Prostate gland (tissue), 2 donors: ENCODE results near the gene BIN1. TPM values are rescaled to one million over a fixed set of nuclear protein-coding genes. Genes with fewer than 3 reads are reported as not detected.
"Not testable (repeated sequence)": the region's sequence is repeated elsewhere in the genome, so short reads cannot be mapped to it uniquely, and the experiment has no call there.

Experiments
- DNase-seq: peaks from one replicate; pipeline ENCODE4 v3.0.0-alpha.2; 2019; ENCODE audit warnings: low spot score
- H3K27ac ChIP-seq, 2 donors: fragments of 200-600 bp; sonication (generic); 2 replicates each; pipeline ENCODE4 v1.5.1; 2017 to 2019
- H3K27me3 ChIP-seq: fragments of 200-600 bp; sonication (generic); replicated peaks from 2 replicates; pipeline ENCODE4 v1.5.1; 2019; ENCODE audit not compliant: insufficient read depth
- H3K36me3 ChIP-seq, 2 donors: fragments of 200-600 bp; sonication (generic); 1 replicate in 1 of 2; 2 replicates in 1 of 2; pipeline versions ENCODE4 v1.5.1 to v1.8.1; 2017 to 2019
- H3K4me1 ChIP-seq: fragments of 200-600 bp; sonication (generic); replicated peaks from 2 replicates; pipeline ENCODE4 v1.5.1; 2019
- H3K4me3 ChIP-seq, 2 donors: fragments of 200-600 bp; sonication (generic); 2 replicates each; pipeline ENCODE4 v1.5.1; 2017 to 2019
- H3K9me3 ChIP-seq: fragments of 200-600 bp; sonication (generic); 2 replicates; pipeline ENCODE4 v1.5.1; 2017
- CTCF ChIP-seq, 4 experiments: fragments of 200-600 bp in 2 of 4; fragments of 450-650 bp in 2 of 4; sonication (generic) in 2 of 4; IDR thresholded peaks; 1 replicate in 3 of 4; 2 replicates in 1 of 4; pipeline ENCODE4 v1.5.1; 2016 to 2019; ENCODE audit warnings: antibody characterized with exemption in 4 of 4, mild to moderate bottlenecking in 2 of 4, moderate library complexity in 2 of 4
- POLR2A ChIP-seq: fragments of 450-650 bp; IDR thresholded peaks from one replicate; pipeline ENCODE4 v1.6.1; 2016; ENCODE audit warnings: antibody characterized with exemption, mild to moderate bottlenecking
- POLR2AphosphoS5 ChIP-seq: sonication (generic); formaldehyde crosslinking; IDR thresholded peaks from one replicate; pipeline ENCODE4 v1.6.1; 2017; ENCODE audit warnings: antibody characterized with exemption
- WGBS: methylation state at CpG from one replicate; pipeline ENCODE4 v1.1.5; 2018; 5-methylcytosine and 5-hydroxymethylcytosine counted together
- intact Hi-C: fragments of 100-400 bp; cut with DNase I; formaldehyde crosslinking; loops from one replicate; pipeline ENCODE4 v1.14.2; 2022
- total RNA-seq, 2 donors: library from RNA; depleted of rRNA; stranded (reverse); fragments of >200 nt; gene quantifications; one replicate each; pipeline ENCODE4 v1.1.0, GENCODE V29; 2016

The BIN1 gene
- total RNA-seq, 2 donors from 2014 or later, result 65.6 to 70.1 TPM

- Histone ChIP-seq H3K4me1 (no peaks in the 10 kb centered on the region), H3K9me3 (no peaks in the 10 kb centered on the region), H3K27ac (no peak overlapping the region), H3K27me3 (no peaks in the 10 kb centered on the region), H3K36me3 (no peaks in the 10 kb centered on the region), H3K4me3 (no peak overlapping the region)
- no peak for TF ChIP-seq CTCF (IDR thresholded peaks at IDR 0.05)
- no peak for TF ChIP-seq POLR2AphosphoS5
- TF ChIP-seq POLR2A, result no peak
- 68% methylated on average over 1 of the region's 1 CpG for WGBS
- intact Hi-C loops, result no loop called here
- DNase-seq, result no peak
Measured at GRCh38 chr2:127125821-127126220, 18.9 kb upstream of the BIN1 start.

- H3K36me3 ChIP-seq, result no peaks in the 10 kb centered on the region
- H3K4me1 ChIP-seq, result no peaks in the 10 kb centered on the region
- intact Hi-C loops, result no loop called here
- no peak overlapping the region for H3K4me3 ChIP-seq
- DNase-seq, result no peak
- 91% methylated on average over 8 of the region's 8 CpGs for WGBS
- H3K27me3 ChIP-seq, result no peaks in the 10 kb centered on the region
- no peak overlapping the region for H3K27ac ChIP-seq
- TF ChIP-seq POLR2AphosphoS5 (no peak), POLR2A (no peak), CTCF (IDR thresholded peaks at IDR 0.05) (no peak)
- H3K9me3 ChIP-seq, result no peaks in the 10 kb centered on the region
Measured at GRCh38 chr2:127124426-127124825, 17.5 kb upstream of the BIN1 start.

GRCh38 chr2:127122361-127123027 lies 15.5 kb upstream of the BIN1 start:
- TF ChIP-seq POLR2A (no peak), CTCF (IDR thresholded peaks at IDR 0.05) (no peak), POLR2AphosphoS5 (no peak)
- intact Hi-C loops, result no loop called here
- Histone ChIP-seq H3K4me3 (no peak overlapping the region), H3K4me1 (no peaks in the 10 kb centered on the region), H3K36me3 (no peaks in the 10 kb centered on the region), H3K9me3 (no peaks in the 10 kb centered on the region), H3K27me3 (no peaks in the 10 kb centered on the region), H3K27ac (no peak overlapping the region)
- no peak for DNase-seq
- WGBS, result 87% methylated on average over 10 of the region's 10 CpGs

- Histone ChIP-seq H3K9me3 (no peaks in the 10 kb centered on the region), H3K27ac (no peak overlapping the region), H3K4me1 (no peaks in the 10 kb centered on the region), H3K27me3 (no peaks in the 10 kb centered on the region), H3K4me3 (no peak overlapping the region), H3K36me3 (no peaks in the 10 kb centered on the region)
- 86% methylated on average over 7 of the region's 7 CpGs for whole genome bisulfite sequencing
- DNase-seq, result no peak
- intact Hi-C loops, result no loop called here
- TF ChIP-seq POLR2AphosphoS5, result no peak
- no peak for TF ChIP-seq POLR2A
- no peak for TF ChIP-seq CTCF (IDR thresholded peaks at IDR 0.05)
Measured at GRCh38 chr2:127121776-127122176, 14.8 kb upstream of the BIN1 start.

GRCh38 chr2:127121353-127121752 lies 14.4 kb upstream of the BIN1 start:
- WGBS, result 81% methylated on average over 1 of the region's 1 CpG
- H3K9me3 ChIP-seq, result no peaks in the 10 kb centered on the region
- H3K27me3 ChIP-seq, result no peaks in the 10 kb centered on the region
- TF ChIP-seq POLR2A, result no peak
- H3K36me3 ChIP-seq, result no peaks in the 10 kb centered on the region
- no peak overlapping the region for H3K27ac ChIP-seq
- DNase-seq, result no peak
- H3K4me1 ChIP-seq, result no peaks in the 10 kb centered on the region
- H3K4me3 ChIP-seq, result no peak overlapping the region
- intact Hi-C loops, result no loop called here

- H3K4me3 ChIP-seq, DNase-seq, H3K27me3 ChIP-seq, H3K27ac ChIP-seq, intact Hi-C loops, H3K9me3 ChIP-seq, H3K4me1 ChIP-seq, H3K36me3 ChIP-seq: not testable (repeated sequence)
- WGBS, result 94% methylated on average over 17 of the region's 20 CpGs
Measured at GRCh38 chr2:127120408-127120807, 13.5 kb upstream of the BIN1 start.
